ENCODE measurements around the gene PLCL1.

GRCh38 chr2:197990356-197990755 is 186.0 kb downstream of the PLCL1 start:
- TF ChIP-seq CTCF (IDR thresholded peaks at IDR 0.05) (no peak), ZFX (IDR thresholded peaks at IDR 0.05; ENCODE audit: borderline replicate concordance) (no peak)

All from 22Rv1 (cell line).